NOMO-1 treated with dmso at 0.1 percent for 144 hours (cell line): ENCODE measurements around the gene TMEM63C.

Source experiments
- DNase-seq: peaks from one replicate; lab custom pipeline; 2025; ENCODE audit not compliant: unreplicated experiment; lab: John Stamatoyannopoulos, UW

Gene TMEM63C

DNA sequence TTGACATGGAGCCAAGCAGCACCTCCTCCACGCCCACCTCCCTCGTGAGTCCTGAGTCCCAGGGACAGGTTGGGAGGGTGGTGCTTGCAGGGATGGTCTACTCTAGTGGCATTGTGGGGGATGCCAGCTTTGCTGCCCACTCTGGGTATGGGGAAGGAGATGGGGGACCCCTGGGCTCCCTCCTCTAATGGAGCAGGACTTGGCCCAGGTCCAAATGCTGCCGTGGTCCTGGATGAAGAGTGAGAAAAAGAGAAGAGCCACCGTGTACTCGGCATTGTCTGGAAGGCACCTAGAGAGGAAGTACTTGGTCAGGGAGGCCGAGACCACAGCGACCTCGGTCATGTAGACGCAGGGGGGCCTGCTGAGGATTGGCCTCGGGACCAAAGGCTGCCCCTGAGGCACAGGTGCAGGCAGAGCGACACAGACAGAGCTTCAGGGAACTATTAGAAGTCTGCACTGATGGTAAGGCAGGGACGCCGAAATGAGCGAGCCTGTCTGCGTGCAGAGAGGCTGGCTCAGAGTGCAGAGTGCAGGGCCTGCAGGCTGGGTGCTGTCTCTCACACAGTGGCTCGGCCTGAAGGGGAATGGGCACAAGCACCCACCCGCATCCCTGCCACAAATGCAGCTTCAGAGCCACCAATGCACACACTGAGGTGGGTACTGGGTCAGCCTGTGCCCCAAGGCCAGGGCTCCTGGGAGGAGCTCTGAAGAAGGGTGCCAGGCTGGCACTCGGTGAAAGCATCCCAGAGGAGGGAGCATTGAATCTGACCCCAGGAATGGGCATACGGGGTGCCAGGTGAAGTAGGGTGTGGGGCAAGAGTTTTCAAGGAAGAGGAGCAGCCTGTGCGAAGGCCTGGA, 72.0 kb downstream of the TMEM63C start:
- no peak for DNase-seq

DNA sequence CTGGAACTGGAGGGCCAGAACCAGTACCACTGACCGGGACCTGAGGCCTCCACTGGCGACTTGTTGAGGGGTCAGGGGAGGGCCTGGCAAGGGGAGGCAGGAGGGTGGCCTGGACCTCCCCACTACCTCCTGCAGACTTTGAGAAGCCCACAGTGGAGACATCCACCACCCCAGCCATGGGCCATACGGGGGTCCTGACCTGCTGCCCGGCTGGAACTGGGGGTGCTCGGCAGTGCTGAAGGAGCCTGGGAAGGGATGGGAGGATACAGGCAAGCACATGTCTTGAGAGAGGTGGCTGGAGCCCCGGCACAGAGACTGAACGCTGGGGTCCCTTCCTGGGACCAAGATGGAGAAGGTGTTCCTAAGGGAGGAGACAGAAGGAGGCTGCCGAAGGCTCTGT, 75.1 kb downstream of the TMEM63C start:
- DNase-seq, result no peak

DNA sequence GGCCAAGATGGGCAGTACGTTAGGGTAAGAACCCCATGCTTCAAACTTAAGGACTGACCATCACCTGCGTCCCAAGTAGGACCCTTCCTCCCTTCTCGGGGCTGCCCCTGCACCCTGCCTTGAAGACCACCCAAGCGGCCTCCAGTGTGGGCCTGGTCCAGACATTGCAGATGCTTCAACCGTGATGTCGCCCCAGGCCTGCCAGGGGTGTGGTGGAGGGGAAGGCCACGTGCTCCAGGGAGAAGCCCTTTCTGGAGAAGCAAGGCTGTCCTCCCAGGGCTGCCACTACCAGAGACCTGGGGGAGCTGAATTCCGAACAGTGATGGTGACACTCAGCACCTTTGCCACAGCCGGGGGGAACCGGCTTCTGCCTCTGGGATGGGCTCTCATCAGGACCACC, 76.1 kb downstream of the TMEM63C start:
- DNase-seq, result no peak

DNA sequence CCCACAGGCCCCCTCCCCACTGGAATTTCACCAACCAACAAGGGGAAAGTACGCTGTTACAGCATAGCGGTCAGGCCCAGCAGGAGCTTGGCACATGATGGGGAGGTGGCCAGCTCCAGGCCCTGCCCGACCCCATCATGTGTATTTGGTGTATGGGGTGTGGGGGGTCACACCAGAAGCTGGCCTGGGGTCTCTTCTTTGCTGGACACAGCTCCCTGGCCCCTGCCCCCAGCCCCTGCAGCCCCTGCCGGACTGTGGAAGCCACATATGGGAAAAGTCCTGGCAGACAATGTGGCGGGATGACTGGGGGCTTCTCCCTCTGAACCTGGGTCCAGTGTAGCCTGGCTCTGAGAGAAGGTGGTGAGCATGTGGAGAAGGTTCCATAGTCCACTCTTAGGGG, 77.0 kb downstream of the TMEM63C start:
- no peak for DNase-seq

DNA sequence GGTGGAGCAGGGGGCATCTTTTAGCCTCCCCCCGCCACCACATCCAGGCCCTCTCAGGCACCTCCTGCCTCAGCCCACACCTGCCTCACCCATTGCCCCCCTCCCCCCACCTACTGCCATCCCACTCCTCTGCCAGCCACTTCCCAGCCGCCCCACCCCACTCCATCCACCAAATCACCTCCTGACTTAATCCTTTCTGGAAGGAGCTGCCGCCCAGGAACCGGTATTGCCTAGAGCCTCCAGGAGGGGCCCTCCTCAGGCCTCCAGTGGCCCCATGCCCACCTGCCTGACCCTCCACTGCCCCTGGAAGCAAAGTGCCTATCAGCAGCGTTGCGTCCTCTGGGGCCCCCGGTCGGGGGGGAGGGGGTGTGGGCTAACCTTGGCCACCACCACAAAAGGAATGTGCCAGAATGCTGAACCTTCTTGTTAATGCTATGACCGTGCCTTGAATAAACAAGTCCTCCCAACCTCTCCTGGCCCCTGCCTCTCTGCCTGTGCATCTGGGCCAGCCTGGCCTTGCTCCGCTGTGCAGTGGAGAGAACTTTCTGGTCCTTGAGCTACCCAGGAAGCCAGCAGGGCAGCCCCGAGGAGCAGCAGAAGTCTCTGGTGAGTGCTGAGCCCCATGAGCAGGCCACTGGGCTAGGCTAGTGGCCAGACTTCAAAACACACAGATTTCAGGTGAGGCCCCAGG, 77.6 kb downstream of the TMEM63C start:
- no peak for DNase-seq

DNA sequence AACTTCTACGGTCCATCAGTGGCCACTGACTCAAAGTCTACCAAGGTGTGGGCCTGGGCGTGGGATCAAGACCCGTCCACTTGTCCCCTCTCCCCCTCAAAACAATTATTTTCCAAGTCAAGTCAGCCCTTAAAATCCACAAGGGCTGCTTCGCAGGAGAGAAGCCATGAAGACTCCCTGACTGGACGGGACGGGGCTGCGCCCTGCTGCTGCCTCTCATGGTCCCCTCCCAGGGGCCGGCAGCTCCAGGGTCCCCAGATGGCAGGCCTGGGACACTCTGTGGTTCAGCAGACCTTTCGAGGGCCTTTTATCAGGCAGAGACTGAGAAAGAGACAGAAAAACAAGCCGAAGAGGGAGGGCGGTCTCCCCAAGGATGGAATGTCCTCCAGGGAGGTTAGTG, 78.6 kb downstream of the TMEM63C start:
- no peak for DNase-seq

DNA sequence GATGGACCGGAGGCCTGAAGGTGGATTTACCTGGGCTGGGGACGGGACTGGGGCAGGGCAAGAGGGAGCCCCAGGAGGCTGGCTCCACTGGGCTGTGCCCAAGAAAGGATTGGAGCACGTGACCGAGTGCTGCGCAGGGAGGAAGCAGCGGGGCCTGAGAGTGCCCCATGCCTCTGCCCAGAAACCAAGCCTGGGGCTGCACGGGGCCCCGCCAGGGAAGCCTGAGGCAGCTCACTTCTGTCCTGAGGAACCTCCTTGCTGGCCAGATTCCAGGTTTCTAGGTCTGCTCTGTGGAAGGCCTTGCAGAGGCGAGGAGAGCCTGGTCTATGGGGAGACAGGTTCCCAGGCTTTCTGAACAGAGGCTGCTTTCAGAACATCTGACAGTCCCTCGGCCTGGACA, 79.0 kb downstream of the TMEM63C start:
- peak; percentile 25 for DNase-seq

DNA sequence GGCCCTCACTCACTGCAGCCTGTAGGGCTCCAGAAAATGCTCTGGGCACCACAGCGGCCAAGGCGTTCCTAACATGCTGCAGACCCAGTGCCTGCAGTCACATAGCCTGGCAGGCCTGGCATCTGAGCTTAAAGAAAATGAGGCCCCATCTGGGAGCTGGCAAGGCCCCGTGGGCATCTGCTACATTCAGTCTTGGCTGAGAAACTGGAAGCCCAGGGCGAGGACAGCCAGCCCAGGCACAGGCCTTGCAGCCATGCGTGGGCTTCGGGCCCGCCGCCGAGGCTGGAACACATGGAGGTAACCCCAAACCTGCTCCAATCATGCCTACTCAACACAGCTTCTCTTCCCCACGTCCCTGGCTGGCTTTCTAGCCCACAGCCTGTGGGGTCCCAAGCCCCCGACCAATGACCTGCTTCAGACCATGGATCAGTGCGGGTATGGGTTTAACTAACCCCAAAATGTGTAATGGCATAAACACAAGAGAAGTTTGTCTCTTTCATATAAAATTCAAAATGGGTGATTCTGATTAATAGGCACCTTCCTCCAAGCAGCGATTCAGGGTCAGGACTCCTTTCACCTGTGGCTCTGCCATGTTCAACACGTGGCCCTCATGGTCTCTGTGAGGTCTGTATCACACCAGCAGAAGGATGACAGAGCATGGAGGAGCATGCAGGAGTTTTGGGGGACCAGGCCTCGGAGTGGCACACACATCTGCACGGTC, 83.0 kb downstream of the TMEM63C start:
- no peak for DNase-seq

DNA sequence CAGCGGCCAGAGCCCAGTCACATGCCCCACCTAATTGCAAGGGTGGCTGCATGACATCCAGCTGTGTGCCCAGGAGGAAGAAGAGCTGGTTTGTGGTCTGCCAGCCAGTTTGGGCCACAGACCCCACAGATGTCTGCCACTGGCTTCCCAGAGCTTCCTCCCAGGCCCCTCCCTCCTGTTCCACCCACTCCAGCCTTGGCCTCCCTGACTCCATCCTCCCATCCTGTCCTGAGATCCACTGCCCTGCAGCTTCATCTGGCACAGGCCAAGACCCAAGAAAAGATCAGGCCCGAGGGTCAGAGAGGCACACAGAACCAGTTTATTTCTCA, 83.6 kb downstream of the TMEM63C start:
- no peak for DNase-seq

DNA sequence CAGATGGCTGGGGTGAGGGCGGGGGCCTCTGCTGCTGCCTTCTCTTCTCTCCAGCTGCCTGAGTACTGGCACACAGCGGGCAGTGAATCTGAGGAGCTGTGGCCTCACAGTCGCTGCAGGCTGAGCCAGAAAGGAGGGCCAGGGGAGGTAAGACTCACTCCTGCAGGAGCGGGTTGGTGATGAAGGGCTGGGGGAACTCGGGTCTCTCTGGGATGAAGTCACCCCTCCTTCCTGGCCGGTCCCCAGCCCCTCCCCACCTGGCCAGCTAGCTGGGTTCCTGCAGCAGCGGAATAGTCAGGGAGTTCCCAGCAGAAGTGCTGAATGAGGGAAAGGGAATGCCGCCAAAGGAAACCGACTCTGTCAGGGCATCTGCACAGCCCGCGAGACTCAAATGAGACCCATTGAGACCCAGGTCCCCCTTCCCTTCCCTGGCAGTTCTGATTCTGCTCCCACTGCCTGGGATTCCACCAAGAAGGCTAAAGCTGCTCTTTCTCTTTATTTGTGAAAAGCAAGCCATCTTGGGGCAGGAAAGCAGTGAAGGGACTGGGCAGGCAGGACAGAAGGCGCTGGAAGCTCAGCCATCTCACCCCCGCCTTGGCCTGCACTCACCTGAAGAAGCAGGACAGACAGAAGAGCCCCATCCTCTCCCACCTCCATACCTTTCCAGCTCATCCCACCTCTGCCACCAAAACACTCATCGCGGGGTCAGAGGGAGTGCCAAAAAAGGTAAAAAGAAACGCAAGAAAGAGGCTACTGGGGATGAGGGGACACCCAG, 84.2 kb downstream of the TMEM63C start:
- DNase-seq, result no peak

DNA sequence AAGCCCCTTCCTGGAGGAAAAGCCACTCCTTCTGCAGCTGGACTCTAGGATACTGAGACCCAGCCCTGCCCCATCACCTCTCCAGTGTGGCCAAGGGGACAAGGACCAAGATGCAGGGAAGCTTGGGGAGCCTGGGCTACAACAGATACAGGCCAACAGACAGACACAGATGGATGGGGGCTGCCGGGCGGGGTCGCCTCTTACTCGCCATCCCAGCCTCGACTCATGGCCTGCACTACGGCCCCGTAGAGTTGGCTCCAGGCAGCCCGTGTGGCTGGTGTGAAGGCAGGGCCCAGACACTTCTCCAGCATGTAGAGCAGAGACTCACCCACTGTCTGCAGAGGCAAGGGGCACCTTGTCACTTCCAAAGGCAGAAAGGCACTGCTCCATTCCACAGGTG, 84.7 kb downstream of the TMEM63C start:
- no peak for DNase-seq

DNA sequence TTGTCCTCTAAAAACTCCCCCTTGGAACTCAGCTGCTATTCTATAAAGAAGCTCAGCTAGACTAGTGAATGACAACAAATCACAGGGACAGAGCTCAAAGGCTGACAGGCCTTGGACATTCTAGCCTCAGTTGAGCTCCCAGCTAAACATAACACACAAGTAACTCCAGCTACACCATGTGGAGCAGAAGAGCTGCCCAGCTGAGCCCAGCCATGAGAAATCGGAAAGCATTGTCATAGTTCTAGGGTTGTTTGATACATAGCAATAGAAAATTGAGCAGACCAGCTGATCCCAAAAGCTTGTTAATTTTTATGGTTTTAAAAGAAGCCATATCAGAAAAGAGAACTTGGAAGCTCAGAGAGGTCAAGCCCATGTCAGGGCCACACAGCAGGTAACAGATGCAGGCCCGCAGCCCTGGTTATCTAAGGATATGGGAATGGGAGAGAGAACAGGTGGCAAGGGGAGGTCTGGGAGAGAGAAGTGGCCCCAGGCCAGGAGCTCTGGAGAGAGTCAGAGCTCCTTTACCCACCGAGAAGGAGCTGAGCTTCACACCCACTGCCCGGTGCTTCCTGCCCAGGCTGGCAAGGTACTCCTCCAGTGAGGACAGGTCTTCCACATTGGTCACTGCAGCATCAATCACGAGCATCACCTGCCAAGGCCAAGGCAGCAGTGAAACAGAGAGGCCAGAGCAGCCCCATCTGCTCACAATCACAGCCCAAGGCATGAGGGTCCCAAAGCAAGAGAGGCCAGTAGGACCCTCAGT, 86.5 kb downstream of the TMEM63C start:
- no peak for DNase-seq

DNA sequence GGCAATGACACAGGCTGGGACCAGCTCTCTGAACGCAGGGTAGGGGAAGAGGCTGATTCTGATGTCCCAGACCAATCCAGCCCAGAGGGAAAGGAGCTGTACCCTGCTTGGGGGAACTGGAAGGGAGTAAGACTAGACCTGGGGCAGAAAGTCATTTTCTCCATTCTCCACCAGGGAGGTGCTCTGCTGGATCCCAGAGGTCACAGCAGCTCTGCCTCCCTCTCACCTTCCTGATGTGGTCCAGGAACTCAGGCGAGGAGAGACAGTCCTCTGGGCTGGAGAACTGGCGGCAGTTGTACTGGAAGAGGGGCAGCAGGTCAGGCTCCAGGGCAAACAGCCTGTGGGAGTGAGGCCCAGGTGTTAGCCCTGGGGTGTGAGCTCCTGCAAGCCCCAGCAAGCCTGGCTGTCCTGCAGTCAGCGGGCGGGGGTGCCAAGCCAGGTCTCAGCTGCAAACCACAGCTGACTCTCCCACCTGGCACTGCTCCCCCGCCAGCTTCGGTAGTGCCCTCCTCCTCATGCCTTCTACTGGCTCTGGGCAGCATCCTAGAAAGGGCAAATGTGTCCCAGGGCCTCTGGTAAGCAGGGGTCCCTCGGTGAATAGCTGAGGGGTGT, 87.5 kb downstream of the TMEM63C start:
- no peak for DNase-seq

DNA sequence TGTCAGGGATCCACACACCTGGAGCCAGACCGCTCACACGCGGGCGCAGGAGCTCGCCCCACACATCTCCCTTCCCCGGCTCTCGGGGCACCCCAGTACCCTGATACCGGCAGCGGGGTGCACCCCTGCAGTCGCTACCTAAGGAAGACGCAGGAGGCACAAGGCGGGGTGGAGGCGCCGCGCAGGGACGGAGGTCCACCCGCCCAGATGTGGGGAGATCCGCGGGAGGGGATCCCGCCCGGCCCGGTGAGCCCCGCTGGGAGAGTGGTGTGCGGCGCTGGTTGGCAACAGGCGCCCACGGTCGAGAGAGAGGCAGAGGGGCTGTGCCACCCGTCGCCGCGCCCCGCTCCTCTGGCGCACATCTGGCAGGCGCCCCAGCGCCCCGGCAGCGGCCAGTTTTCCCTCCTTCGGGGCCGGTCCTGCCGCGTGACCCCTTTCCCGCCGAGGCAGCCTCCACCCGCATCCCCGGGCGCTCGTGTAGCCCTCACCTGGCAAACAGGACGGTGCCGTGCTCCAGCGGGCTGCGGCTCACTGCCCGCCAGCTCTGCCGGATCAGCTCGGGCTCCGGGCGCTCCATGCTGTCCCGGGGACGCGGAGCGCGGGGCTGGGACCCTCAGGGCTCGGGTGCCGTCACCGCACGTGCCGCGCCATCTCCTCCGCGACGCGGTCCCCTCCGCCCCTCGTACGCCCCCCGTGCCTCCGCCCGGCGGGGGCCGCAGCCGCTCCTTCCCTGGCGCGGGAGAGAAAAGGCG, 88.9 kb downstream of the TMEM63C start:
- no peak for DNase-seq

DNA sequence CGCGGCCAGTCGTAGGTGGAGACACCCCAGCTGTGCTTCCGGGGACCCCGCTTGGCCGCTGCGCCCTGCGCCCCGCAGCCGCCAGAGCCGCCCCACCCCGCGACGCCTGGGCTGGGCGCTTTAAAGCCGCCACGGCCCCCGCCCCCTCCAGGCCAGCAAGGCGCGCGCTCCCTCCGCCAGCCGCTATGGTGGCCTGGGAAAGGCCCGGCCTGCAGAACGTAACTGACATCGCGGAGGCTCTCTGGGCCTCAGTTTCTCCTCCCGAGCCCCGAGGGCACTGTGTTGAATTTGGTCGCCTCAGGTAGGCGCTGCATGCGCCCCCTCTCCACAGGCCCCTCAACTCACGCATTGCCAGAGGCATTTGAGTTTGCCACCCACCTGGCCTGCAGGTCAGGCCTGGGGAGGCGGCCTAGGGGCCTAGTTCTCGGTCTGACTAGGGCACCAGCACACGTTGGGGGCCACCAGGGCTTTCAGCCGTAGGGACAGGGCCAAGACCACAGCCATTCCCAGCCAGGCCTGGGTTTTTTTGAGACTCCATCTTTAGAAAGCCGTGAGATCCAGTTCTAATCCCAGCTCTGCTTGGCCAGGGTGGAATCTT, 89.6 kb downstream of the TMEM63C start, which contains the start of gene NGB:
NGB (minus strand) TSS at position 94 of the 598 bp plus-strand sequence. CDS start 269 bp downstream, outside the sequence.
- DNase-seq, result no peak

DNA sequence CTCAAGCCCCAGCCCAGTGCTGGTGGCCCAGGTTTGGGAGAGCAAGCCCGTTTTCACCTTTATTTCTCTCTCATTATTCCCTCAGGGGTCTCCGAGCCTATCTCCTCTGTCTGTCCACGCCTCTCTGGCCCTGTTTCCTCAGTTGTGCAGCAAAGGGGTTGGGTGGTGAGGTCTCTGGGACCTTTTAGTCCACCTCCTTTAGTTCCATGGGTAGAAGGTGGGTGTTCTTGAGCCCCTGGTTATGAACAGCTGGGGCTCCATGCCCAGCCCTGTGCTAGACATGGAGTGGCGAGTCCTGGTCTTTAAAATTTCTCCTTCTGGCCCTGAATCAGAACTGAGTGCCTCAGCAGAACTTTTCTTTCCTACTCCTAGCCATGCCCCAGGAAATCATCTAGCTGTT, 90.7 kb downstream of the TMEM63C start:
- no peak for DNase-seq

DNA sequence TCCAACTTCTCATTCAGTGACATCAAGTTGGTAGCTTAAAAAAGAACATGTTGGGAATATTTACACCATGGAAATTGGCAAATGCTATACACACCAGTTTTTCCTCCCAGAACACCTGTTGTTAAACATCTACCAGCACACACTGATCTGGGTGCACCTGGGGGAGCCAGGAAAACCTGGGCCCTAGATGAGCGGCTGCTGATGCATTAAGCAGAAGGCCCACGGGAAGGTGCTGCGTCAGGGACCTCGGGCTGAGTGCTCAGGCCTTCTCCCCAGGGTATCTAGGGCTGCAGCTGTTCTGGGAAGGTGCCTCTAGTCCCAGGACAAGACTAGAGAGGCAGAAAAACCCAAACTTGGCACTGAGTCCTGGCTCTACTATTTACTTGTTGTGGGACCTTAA, 92.2 kb downstream of the TMEM63C start:
- DNase-seq, result no peak

DNA sequence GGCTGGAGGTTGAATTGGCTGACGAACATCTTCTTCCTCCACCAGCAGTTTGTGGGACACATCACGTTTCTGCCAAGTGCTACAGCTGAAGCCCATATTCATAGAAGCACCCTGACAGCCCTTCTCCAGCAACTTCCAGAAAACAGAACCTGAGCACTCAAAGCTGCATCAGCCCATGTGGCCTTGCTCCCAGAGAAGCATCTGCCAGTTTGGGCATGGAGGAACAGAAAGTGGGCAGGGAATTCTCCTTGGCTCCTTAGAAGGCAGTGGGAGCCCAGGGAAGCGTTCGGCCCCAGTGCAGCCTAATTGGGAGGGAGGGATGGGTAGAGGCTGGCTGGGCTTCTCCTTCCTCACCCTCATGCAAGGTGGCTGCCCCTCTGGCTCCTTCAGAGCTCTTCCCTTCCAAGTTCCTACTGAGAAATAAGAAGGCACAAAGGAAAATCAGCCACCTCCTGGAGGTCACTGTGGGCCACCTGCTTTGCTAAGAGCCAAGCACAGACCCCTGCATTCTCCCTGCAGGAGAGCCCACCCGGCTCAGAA, 93.5 kb downstream of the TMEM63C start:
- DNase-seq, result no peak

DNA sequence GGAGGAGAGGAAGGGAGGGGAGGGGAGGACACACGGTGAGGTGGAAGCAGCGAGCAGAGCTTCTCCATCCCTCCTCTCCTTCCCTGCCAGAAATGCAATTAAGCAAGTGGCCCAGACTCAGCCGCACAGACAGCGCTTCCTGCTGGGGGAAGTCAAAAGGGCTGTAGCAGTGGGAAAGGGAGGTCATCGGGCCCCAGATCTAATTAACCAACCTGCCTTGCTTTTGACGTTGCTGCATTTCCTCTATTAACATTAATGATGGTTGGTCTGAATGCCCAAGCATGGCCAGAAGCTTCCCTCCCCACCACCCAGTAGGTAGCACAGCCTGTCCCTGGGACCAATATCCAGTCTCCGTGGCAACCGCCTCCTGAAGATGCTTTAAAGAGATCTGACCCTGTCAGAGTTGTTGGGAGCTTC, 94.0 kb downstream of the TMEM63C start:
- no peak for DNase-seq
